CD14-positive monocyte (primary cell): Measurements from ENCODE around the gene CST9. TPM values are rescaled to one million over a fixed set of nuclear protein-coding genes. Genes with fewer than 3 reads are reported as not detected.

Experiments
- DNase-seq, 3 donors: peaks; one replicate each; pipeline ENCODE4 v3.0.0-alpha.2; 2011 to 2022
- H2AFZ ChIP-seq: 2 replicates; pipeline ENCODE4 v1.6.0; 2012; ENCODE audit warnings: mild to moderate bottlenecking, low read depth, low read length, inconsistent platforms; ENCODE audit not compliant: insufficient read depth, poor library complexity, severe bottlenecking
- H3K27ac ChIP-seq, 2 donors: 1 replicate in 1 of 2; 2 replicates in 1 of 2; pipeline ENCODE4 v1.5.1; 2012 to 2013; ENCODE audit warnings: low read length in 2 of 2, control low read depth in 1 of 2, inconsistent platforms in 1 of 2, low read depth in 1 of 2, mild to moderate bottlenecking in 1 of 2
- H3K27me3 ChIP-seq, 2 donors: one replicate each; pipeline versions ENCODE4 v1.6.0 to v1.6.1; 2011 to 2013; ENCODE audit warnings: low read length in 2 of 2; ENCODE audit not compliant: control insufficient read depth in 2 of 2, insufficient read depth in 2 of 2
- H3K36me3 ChIP-seq, 2 donors: replicated peaks in 1 of 2; 1 replicate in 1 of 2; 2 replicates in 1 of 2; pipeline versions ENCODE4 v1.5.1 to v1.6.1; 2012 to 2013; ENCODE audit warnings: low read length in 2 of 2, control low read depth in 1 of 2, inconsistent platforms in 1 of 2, mild to moderate bottlenecking in 1 of 2; ENCODE audit not compliant: insufficient read depth in 2 of 2, control insufficient read depth in 1 of 2
- H3K4me1 ChIP-seq, 2 donors: 1 replicate in 1 of 2; 2 replicates in 1 of 2; pipeline versions ENCODE4 v1.5.1 to v1.6.1; 2012 to 2013; ENCODE audit warnings: low read length in 2 of 2, control low read depth in 1 of 2, inconsistent platforms in 1 of 2, mild to moderate bottlenecking in 1 of 2, moderate library complexity in 1 of 2; ENCODE audit not compliant: insufficient read depth in 2 of 2, control insufficient read depth in 1 of 2
- H3K4me2 ChIP-seq: replicated peaks from 2 replicates; pipeline ENCODE3; 2012; ENCODE audit warnings: low read length, moderate library complexity, mild to moderate bottlenecking; ENCODE audit not compliant: poor library complexity, severe bottlenecking; ENCODE audit errors: extremely low read depth
- H3K4me3 ChIP-seq, 3 experiments: fragments of 200-600 bp in 1 of 3; sonication (generic) in 1 of 3; replicated peaks in 1 of 3; 1 replicate in 2 of 3; 2 replicates in 1 of 3; pipeline ENCODE4 v1.5.1; 2011 to 2013; ENCODE audit warnings: low read length in 3 of 3, mild to moderate bottlenecking in 3 of 3, control low read depth in 2 of 3, low read depth in 2 of 3, inconsistent platforms in 1 of 3, moderate library complexity in 1 of 3
- H3K79me2 ChIP-seq: 2 replicates; pipeline ENCODE4 v1.6.0; 2012; ENCODE audit warnings: mild to moderate bottlenecking, control low read depth, inconsistent platforms, low read length, moderate library complexity; ENCODE audit not compliant: insufficient read depth
- H3K9ac ChIP-seq: 2 replicates; pipeline ENCODE4 v1.6.0; 2017; ENCODE audit warnings: low read length, mild to moderate bottlenecking; ENCODE audit not compliant: insufficient read depth, poor library complexity, severe bottlenecking
- H3K9me3 ChIP-seq, 2 donors: replicated peaks in 1 of 2; 1 replicate in 1 of 2; 2 replicates in 1 of 2; pipeline versions ENCODE4 v1.5.1 to v1.6.1; 2012 to 2013; ENCODE audit warnings: low read length in 2 of 2, control low read depth in 1 of 2; ENCODE audit not compliant: control insufficient read depth in 1 of 2, insufficient read depth in 1 of 2
- H4K20me1 ChIP-seq: 2 replicates; pipeline ENCODE4 v1.6.0; 2012; ENCODE audit warnings: mild to moderate bottlenecking, low read length, control low read depth, moderate library complexity; ENCODE audit not compliant: insufficient read depth
- H3K27ac Mint-ChIP-seq, 7 donors: one replicate each; pipeline ENCODE4 v1.8.0; 2020; ENCODE audit warnings: mild to moderate bottlenecking in 7 of 7, mixed read lengths in 7 of 7, moderate library complexity in 6 of 7, inconsistent platforms in 2 of 7
- H3K27me3 Mint-ChIP-seq, 3 donors: one replicate each; pipeline ENCODE4 v1.8.0; 2021 to 2022; ENCODE audit warnings: low read depth in 3 of 3, mild to moderate bottlenecking in 3 of 3, mixed read lengths in 3 of 3, moderate library complexity in 3 of 3, inconsistent platforms in 1 of 3
- H3K36me3 Mint-ChIP-seq, 2 donors: one replicate each; pipeline ENCODE4 v1.8.0; 2020; ENCODE audit warnings: mixed read lengths in 2 of 2, inconsistent platforms in 1 of 2, mild to moderate bottlenecking in 1 of 2
- H3K4me1 Mint-ChIP-seq: one replicate; pipeline ENCODE4 v1.8.0; 2020; ENCODE audit warnings: mild to moderate bottlenecking, mixed read lengths
- H3K4me3 Mint-ChIP-seq, 2 donors: one replicate each; pipeline ENCODE4 v1.8.0; 2020; ENCODE audit warnings: mild to moderate bottlenecking in 2 of 2, mixed read lengths in 2 of 2, moderate library complexity in 1 of 2
- H3K9me3 Mint-ChIP-seq, 7 donors: one replicate each; pipeline ENCODE4 v1.8.0; 2020 to 2022; ENCODE audit warnings: mixed read lengths in 7 of 7, mild to moderate bottlenecking in 6 of 7, moderate library complexity in 6 of 7, inconsistent platforms in 2 of 7
- CTCF ChIP-seq: fragments of 200-600 bp; IDR thresholded peaks from one replicate; pipeline ENCODE4 v1.8.0; 2022; ENCODE audit warnings: antibody characterized with exemption, mild to moderate bottlenecking
- WGBS: methylation state at CpG from one replicate; pipeline ENCODE4 v1.1.5; 2013; ENCODE audit warnings: missing lambda C conversion rate; ENCODE audit not compliant: insufficient coverage; 5-methylcytosine and 5-hydroxymethylcytosine counted together
- intact Hi-C, 2 donors: fragments of 100-400 bp; cut with micrococcal nuclease; formaldehyde crosslinking; loops; one replicate each; pipeline versions ENCODE4 v1.15.0 to v1.15.1; 2023
- polyA plus RNA-seq, 3 donors: library from polyadenylated mRNA; depleted of rRNA in 1 of 3; unstranded in 2 of 3; stranded (reverse) in 1 of 3; fragments of 300-500 nt in 2 of 3; fragments of >200 nt in 1 of 3; fragmentation: Illumina TruSeq in 2 of 3; gene quantifications; 1 replicate in 2 of 3; 2 replicates in 1 of 3; pipeline ENCODE4 v1.2.3, GENCODE V29; 2012 to 2021

The CST9 gene
- polyA plus RNA-seq, 3 donors = 0.13 TPM; not detected in 2

GRCh38 chr20:23574977-23575376 lies 30.7 kb downstream of the CST9 start:
- H3K4me1 Mint-ChIP-seq = no peaks in the 10 kb centered on the region
- Histone ChIP-seq H3K9me3 (no peaks in the 10 kb centered on the region), H3K4me2 (no peak overlapping the region), H3K36me3 (no peaks in the 10 kb centered on the region), H2AFZ (no peak overlapping the region), H3K9ac (no peak overlapping the region), H3K4me1 (no peaks in the 10 kb centered on the region), H3K79me2 (no peaks in the 10 kb centered on the region), H4K20me1 (no peaks in the 10 kb centered on the region), H3K27ac (no peak overlapping the region), H3K27me3 (no peaks in the 10 kb centered on the region), H3K4me3 (no peak overlapping the region)
- intact Hi-C loops = no loop called here
- peaks cover 0 to 4% (median 0%) of the 10 kb centered on the region in 3 donors for H3K27me3 Mint-ChIP-seq
- H3K27ac Mint-ChIP-seq = no peak overlapping the region
- no peaks in the 10 kb centered on the region for H3K36me3 Mint-ChIP-seq
- TF ChIP-seq CTCF = no peak
- DNase-seq = no peak
- H3K9me3 Mint-ChIP-seq = peaks cover 0 to 5% (median 0%) of the 10 kb centered on the region in 7 donors
- H3K4me3 Mint-ChIP-seq = no peak overlapping the region

GRCh38 chr20:23570178-23570760 lies 35.4 kb downstream of the CST9 start:
- no peaks in the 10 kb centered on the region for H3K4me1 ChIP-seq
- no peaks in the 10 kb centered on the region for H3K79me2 ChIP-seq
- no peak overlapping the region for H3K9ac ChIP-seq
- H3K4me3 Mint-ChIP-seq = no peak overlapping the region
- H3K9me3 Mint-ChIP-seq = peaks cover 0 to 5% (median 0%) of the 10 kb centered on the region in 7 donors
- DNase-seq = no peak
- H3K27ac ChIP-seq = no peak overlapping the region
- WGBS = no CpG with 5 or more reads among the region's 2 CpGs
- peaks cover 1% of the 10 kb centered on the region for H3K4me1 Mint-ChIP-seq
- H3K27me3 ChIP-seq = no peaks in the 10 kb centered on the region
- H4K20me1 ChIP-seq = no peaks in the 10 kb centered on the region
- H3K36me3 Mint-ChIP-seq = no peaks in the 10 kb centered on the region
- H3K4me3 ChIP-seq = no peak overlapping the region
- H3K9me3 ChIP-seq = no peaks in the 10 kb centered on the region
- intact Hi-C loops = no loop called here
- no peak overlapping the region for H2AFZ ChIP-seq
- no peak overlapping the region for H3K27ac Mint-ChIP-seq
- no peak for TF ChIP-seq CTCF
- no peaks in the 10 kb centered on the region for H3K36me3 ChIP-seq
- peaks cover 0 to 7% (median 2%) of the 10 kb centered on the region in 3 donors for H3K27me3 Mint-ChIP-seq
- H3K4me2 ChIP-seq = no peak overlapping the region
